KOPT-K1 (cell line): Measurements from ENCODE around the gene N4BP2L2.

ENCODE experiments used
- H3K27ac ChIP-seq: fragments of 200-600 bp; sonication (generic); 2 replicates; pipeline ENCODE4 v1.5.1; 2016; ENCODE audit warnings: antibody characterized with exemption, mild to moderate bottlenecking, low read depth, low read length; ENCODE audit not compliant: poor library complexity, severe bottlenecking
- H3K36me3 ChIP-seq: fragments of 200-600 bp; sonication (generic); 2 replicates; pipeline ENCODE4 v1.5.1; 2017; ENCODE audit warnings: antibody characterized with exemption, mild to moderate bottlenecking, low read length, moderate library complexity; ENCODE audit not compliant: insufficient read depth
- H3K9me3 ChIP-seq: fragments of 200-600 bp; sonication (generic); 2 replicates; pipeline ENCODE4 v1.5.1; 2017; ENCODE audit warnings: antibody characterized with exemption, low read length, mild to moderate bottlenecking; ENCODE audit not compliant: insufficient read depth, poor library complexity, severe bottlenecking

N4BP2L2 gene

DNA sequence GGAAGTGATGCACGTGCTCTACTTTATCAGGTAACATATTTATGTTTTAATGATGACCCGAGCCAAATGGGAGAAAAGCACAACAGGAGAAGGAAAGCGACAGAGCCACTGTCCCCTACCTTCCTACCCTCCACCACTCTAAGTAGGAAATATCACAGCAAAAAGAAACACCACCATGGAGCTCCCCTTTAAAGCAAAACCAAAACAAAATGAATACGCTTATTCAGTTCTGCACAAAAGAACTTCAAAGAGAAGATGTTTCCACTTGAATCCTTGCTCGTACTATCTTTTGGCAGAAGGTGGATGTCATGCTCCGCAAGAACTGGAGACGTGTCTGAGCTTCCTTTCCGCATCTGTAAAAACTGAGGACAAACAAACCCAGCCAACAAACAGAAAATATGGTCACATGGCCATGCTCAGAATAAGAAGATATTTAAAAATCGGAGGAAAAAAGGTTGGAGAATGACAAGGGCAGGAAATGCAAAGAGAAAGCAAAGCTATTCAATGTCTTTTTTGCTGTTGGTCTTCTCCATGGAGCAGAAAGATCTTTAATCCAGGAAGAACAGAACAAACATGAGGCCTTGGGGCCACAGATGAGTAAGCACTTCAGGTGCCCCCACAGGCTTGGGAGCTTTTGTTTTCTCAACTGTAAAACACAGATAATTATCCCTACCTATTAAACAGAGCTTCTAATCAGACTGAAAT is 130.1 kb downstream of the N4BP2L2 start:
- Histone ChIP-seq H3K9me3 (no peaks in the 10 kb centered on the region), H3K36me3 (peaks cover 26% of the 10 kb centered on the region), H3K27ac (no peak overlapping the region)

DNA sequence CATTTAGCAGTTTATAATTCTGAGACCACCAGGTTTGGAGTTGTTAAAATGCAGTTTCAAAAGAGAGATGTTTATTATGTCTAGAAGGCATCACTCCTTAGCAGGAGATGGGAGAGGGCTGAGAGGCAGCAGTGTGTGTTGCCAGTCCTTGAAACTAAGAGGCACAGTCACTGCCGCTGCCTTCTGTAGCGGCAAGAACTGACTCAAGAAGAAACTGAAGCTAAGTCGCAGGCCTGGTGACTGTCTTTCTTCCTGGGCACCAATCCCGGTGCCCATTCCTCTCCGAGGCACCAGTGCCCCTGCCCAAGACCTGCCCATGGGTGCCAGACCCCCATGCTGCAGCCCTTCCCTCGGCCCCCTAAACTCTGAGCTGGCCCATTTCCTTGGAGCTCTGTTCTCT is 130.7 kb downstream of the N4BP2L2 start:
- H3K9me3 ChIP-seq: no peaks in the 10 kb centered on the region
- no peak overlapping the region for H3K27ac ChIP-seq
- peaks cover 32% of the 10 kb centered on the region for H3K36me3 ChIP-seq

DNA sequence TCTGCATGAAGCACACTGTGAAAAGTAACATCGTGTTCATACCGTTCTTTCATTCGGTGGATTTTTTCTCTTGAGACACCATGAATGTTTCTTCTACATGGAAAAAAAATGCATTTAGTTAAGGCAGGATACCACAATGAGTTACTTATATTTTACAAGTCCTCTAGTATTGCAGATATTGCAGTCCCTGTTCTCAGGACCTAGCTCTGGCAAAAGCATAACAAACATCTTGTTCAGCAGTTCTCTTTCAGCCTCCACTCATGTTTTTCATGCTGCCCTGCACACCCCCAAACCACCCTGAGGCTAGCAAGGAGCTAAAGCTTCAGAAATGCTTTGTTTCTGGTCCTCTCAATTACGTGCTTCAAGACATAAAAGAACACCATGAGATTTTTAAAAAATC is 135.5 kb downstream of the N4BP2L2 start:
- H3K27ac ChIP-seq: no peak overlapping the region
- H3K36me3 ChIP-seq: peaks cover 79% of the 10 kb centered on the region

DNA sequence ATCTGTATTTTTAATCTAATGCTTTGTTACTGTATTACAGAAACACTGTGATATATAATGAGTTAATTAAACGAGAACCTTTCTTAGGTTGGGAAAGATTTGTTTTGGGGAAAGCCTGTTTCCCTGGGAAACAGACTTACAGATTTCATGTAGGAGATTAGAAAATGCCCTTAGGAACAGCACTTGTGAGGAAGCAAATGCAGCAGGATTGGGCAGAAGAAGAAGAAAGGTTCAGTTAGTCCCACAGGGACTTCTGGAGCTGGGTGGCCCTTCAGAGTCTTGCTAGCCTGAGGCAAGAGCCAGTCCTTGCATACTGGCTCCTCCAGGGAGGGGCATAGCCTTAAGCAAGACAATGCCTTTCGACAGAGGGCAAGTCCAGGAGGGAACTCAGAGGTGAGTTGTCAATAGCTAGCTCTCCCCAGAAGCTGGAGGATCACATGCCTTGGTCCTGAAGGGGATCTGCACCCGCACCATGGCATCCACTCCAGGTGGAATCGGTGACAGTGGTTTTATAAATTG is 147.4 kb downstream of the N4BP2L2 start:
- Histone ChIP-seq H3K27ac (peak overlapping the region; percentile 37), H3K9me3 (no peaks in the 10 kb centered on the region), H3K36me3 (peaks cover 77% of the 10 kb centered on the region)

More for the DNA sequence above, 135.5 kb downstream of the N4BP2L2 start:
- no peaks in the 10 kb centered on the region for H3K9me3 ChIP-seq

DNA sequence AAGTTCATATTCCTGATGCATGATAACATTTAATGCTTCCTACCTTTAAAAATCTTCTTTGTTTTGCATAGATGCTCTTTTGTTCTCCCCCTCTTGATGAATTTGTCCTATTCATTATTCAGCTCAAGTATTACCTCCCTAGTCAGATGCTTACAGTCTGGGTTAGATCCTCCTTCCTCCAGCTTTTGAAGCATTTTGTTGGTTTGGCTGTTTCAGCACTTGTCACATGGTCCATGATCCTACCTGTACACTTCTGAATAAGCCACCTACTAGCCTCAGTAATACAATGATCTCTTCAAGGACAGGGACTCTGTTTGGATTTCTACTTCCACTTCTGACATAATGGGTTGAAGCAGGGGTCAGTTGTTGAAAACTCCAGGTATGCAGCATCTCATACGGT is 148.1 kb downstream of the N4BP2L2 start:
- Histone ChIP-seq H3K9me3 (no peaks in the 10 kb centered on the region), H3K27ac (peak overlapping the region; percentile 25), H3K36me3 (peaks cover 78% of the 10 kb centered on the region)

DNA sequence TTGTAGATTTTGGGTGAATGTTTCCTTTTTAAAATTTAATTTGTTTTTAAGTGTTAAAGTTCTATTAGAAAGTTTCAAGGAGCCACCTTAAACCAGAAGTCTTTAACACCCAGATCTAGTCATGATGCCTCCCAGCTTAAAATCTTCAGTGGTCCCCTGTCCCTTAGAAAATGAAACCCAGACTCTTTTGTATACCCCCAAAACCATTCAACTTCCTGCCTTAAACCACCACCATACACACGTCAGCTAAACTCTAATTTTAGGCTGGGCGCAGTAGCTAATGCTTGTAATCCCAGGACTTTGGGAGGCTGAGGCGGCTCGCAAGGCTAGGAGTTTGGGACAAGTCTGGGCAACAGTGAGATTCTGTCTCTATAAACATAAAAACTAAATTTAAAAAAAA is 148.5 kb downstream of the N4BP2L2 start:
- Histone ChIP-seq H3K36me3 (peaks cover 78% of the 10 kb centered on the region), H3K27ac (peak overlapping the region; percentile 25), H3K9me3 (no peaks in the 10 kb centered on the region)

DNA sequence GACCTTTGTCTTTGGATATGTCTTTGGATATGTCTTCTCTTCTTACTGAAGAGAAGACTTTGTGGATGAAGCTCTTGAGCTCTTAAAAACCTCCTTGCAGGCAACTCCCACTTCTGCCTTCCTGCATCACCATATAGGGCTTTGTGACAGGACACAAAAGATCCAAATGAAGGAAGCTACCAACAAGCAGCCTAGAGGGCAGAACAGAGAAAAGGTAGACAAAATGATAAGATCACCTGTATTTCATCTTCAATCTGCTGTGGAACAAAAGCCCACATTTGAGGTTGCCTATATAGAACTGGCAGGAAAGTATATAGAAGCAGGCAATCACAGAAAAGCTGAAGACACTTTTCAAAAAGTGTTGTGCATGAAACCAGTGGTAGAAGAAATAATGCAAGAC is 153.2 kb downstream of the N4BP2L2 start:
- no peak overlapping the region for H3K27ac ChIP-seq
- H3K9me3 ChIP-seq: no peaks in the 10 kb centered on the region
- peaks cover 85% of the 10 kb centered on the region for H3K36me3 ChIP-seq

DNA sequence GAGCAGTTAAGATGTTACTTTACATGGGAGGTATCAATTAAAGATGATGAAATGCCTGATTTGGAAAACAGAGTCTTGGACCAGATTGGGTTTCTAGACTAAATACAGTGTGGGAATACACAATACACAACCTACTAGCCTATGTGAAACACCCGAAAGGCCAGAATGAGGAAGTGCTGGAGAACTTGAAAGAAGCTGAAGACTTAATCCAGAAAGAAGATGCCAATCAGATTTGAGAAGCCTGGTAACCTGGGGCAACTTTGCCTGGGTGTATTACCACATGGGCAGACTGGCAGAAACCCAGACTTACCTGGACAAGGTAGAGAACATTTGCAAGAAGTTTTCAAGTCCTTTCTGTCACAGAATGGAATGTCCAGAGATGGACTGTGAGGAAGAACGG is 153.9 kb downstream of the N4BP2L2 start:
- peaks cover 90% of the 10 kb centered on the region for H3K36me3 ChIP-seq
- H3K27ac ChIP-seq: no peak overlapping the region
- H3K9me3 ChIP-seq: no peaks in the 10 kb centered on the region

DNA sequence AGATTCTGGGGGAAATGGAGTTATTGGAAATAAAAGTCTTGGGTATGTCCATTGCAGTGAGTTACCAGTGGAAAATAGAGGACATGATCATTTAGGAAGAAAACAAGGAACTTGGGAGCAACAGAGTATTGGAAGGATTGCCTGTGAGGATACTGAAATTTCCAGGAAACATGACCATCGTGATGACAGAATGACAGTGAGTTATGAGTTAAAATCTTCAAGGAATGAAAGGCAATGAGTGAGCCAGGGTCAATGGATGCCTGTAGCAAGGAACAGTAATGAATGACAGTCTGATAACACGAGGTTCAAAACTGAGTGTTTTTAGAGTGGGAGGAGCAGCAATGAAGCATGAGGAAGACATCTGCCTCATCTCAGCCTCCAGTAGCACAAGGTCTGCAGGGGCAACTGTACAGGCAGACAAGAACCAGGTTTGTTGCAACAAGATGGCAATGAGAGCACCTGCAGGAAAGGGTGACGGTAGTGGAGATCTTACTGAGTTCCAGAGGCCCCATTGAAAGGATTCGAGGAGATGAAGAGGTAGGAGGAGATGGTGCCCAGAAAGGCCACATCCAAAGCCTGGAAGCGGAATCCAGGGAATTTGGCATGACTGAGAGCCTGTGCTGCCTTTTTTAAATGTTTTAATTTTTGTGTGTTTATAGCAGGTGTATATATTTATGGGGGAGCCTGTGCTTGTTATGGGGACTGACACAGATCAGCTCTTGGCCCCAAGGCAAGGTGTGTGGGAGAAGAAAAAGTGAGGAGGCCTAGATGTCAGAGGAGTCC is 154.6 kb downstream of the N4BP2L2 start:
- Histone ChIP-seq H3K27ac (no peak overlapping the region), H3K9me3 (no peaks in the 10 kb centered on the region), H3K36me3 (peaks cover 91% of the 10 kb centered on the region)
